Colonic mucosa (tissue), 4 donors: ENCODE measurements around the gene CCDC63. TPM values are rescaled to one million over a fixed set of nuclear protein-coding genes. Genes with fewer than 3 reads are reported as not detected.

ENCODE experiments used
- DNase-seq: peaks from one replicate; pipeline ENCODE4 v3.0.0-alpha.2; 2020
- H3K27ac ChIP-seq: fragments of 200-600 bp; one replicate; pipeline ENCODE4 v1.8.0; 2021
- H3K27me3 ChIP-seq: fragments of 200-600 bp; one replicate; pipeline ENCODE4 v1.8.0; 2021
- H3K36me3 ChIP-seq: fragments of 200-600 bp; one replicate; pipeline ENCODE4 v1.8.0; 2021
- H3K4me1 ChIP-seq: fragments of 200-600 bp; one replicate; pipeline ENCODE4 v1.8.0; 2021; ENCODE audit warnings: mild to moderate bottlenecking
- H3K4me3 ChIP-seq: fragments of 200-600 bp; one replicate; pipeline ENCODE4 v1.8.0; 2021
- H3K9ac ChIP-seq, 2 donors: one replicate each; pipeline ENCODE4 v1.7.0; 2013; ENCODE audit warnings: control low read depth in 2 of 2, low read depth in 2 of 2, low read length in 2 of 2
- H3K9me3 ChIP-seq: fragments of 200-600 bp; one replicate; pipeline ENCODE4 v1.8.0; 2021
- intact Hi-C: fragments of 100-400 bp; cut with DNase I; formaldehyde crosslinking; loops from one replicate; pipeline ENCODE4 v1.14.1; 2022
- total RNA-seq, 2 donors: library from RNA; stranded (reverse); fragmentation: NEBNext Ultra II Directional in 1 of 2; extraction: Animal tissue kit (Norgen Biotek cat#: 25700) in 1 of 2; gene quantifications; one replicate each; pipeline ENCODE4 v1.2.1, GENCODE V29; 2021
- TF ChIP-seq, protein P1 (sequence below): fragments of 200-600 bp; IDR thresholded peaks from one replicate; pipeline ENCODE4 v1.8.0; 2022; ENCODE audit warnings: antibody characterized with exemption, mild to moderate bottlenecking
- donor health status: healthy.
- donor health status: DM: no; HTN: no; CAD: no.
- donor health status: DM: no; HTN: no; CAD: no.

The CCDC63 gene
- total RNA-seq, 2 donors from 2014 or later = not detected

- Histone ChIP-seq H3K4me3 (no peak overlapping the region), H3K27ac (no peak overlapping the region), H3K9me3 (no peaks in the 10 kb centered on the region), H3K9ac (no peak overlapping the region), H3K36me3 (no peaks in the 10 kb centered on the region), H3K4me1 (no peaks in the 10 kb centered on the region), H3K27me3 (no peaks in the 10 kb centered on the region)
- intact Hi-C loops = no loop called here
- TF ChIP-seq, protein P1, sequence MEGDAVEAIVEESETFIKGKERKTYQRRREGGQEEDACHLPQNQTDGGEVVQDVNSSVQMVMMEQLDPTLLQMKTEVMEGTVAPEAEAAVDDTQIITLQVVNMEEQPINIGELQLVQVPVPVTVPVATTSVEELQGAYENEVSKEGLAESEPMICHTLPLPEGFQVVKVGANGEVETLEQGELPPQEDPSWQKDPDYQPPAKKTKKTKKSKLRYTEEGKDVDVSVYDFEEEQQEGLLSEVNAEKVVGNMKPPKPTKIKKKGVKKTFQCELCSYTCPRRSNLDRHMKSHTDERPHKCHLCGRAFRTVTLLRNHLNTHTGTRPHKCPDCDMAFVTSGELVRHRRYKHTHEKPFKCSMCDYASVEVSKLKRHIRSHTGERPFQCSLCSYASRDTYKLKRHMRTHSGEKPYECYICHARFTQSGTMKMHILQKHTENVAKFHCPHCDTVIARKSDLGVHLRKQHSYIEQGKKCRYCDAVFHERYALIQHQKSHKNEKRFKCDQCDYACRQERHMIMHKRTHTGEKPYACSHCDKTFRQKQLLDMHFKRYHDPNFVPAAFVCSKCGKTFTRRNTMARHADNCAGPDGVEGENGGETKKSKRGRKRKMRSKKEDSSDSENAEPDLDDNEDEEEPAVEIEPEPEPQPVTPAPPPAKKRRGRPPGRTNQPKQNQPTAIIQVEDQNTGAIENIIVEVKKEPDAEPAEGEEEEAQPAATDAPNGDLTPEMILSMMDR = no peak
- DNase-seq = no peak
Observed at GRCh38 chr12:110874781-110875180, 28.0 kb downstream of the CCDC63 start.

- H3K9ac ChIP-seq = no peak overlapping the region
- H3K27ac ChIP-seq = no peak overlapping the region
- intact Hi-C loops = no loop called here
- no peak for DNase-seq
- H3K4me3 ChIP-seq = no peak overlapping the region
- no peaks in the 10 kb centered on the region for H3K27me3 ChIP-seq
- TF ChIP-seq, protein P1 = no peak
- no peaks in the 10 kb centered on the region for H3K9me3 ChIP-seq
- H3K36me3 ChIP-seq = no peaks in the 10 kb centered on the region
- no peaks in the 10 kb centered on the region for H3K4me1 ChIP-seq
Observed at GRCh38 chr12:110880651-110881050, 33.9 kb downstream of the CCDC63 start.

DNA sequence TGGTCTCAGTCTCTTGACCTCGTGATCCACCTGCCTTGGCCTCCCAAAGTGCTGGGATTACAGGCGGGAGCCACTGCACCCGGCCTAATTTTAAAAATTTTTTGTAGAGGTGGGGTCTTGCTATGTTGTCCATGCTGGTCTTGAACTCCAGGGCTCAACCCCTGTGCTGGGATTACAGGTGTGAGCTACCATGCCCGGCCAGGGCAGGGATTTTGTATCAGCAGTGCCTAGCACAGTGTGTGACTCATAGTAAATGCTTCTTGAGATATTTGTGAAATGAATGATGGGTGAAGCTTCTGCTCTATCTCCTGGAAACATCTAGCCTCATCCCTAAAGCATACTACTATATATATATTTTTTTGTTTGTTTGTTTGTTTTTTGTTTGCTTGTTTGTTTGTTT lies 36.5 kb downstream of the CCDC63 start:
- H3K27ac ChIP-seq = no peak overlapping the region
- H3K9ac ChIP-seq = no peak overlapping the region
- TF ChIP-seq, protein P1 = no peak
- no peaks in the 10 kb centered on the region for H3K27me3 ChIP-seq
- H3K4me1 ChIP-seq = no peaks in the 10 kb centered on the region
- no peak for DNase-seq
- H3K9me3 ChIP-seq = no peaks in the 10 kb centered on the region
- H3K36me3 ChIP-seq = no peaks in the 10 kb centered on the region
- intact Hi-C loops = no loop called here
- H3K4me3 ChIP-seq = no peak overlapping the region

DNA sequence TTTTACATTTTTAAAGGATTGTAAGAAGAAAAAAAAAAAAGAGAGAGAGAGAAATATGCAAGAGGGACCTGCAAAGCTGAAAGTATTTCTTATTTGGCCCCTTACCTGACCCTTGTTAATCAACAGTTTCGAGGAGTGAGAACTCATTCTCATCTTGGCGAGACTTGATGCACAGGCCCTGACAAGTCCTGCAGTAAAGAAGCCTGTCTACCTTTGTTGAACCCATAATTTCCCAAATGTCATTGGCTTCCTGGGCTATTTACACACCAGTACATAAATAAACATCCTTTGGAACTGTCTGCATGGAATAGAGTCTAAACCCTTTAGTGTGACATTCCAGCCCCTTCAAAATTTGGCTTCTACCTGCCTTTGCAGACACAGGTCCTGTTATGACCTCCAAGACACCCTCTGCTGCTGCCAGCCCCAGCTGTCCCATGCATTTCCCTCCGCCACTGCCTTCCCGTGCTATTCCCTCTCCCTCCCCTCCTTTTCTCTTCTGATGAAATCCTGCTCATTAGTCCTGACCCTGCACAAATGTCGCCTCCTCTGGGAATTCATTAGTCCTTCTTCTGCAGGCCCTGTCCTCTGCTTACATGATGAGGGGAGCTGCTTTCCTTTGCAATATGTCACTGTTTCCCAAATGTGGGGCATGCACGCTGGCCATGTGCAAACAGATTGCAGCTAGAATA lies 38.5 kb downstream of the CCDC63 start:
- no peak overlapping the region for H3K4me3 ChIP-seq
- no peak overlapping the region for H3K27ac ChIP-seq
- H3K27me3 ChIP-seq = no peaks in the 10 kb centered on the region
- no peak overlapping the region for H3K9ac ChIP-seq
- no peaks in the 10 kb centered on the region for H3K4me1 ChIP-seq
- H3K9me3 ChIP-seq = no peaks in the 10 kb centered on the region
- TF ChIP-seq, protein P1 = no peak
- no peak for DNase-seq
- intact Hi-C loops = no loop called here
- H3K36me3 ChIP-seq = no peaks in the 10 kb centered on the region

- no peak for DNase-seq
- Histone ChIP-seq H3K27ac (no peak overlapping the region), H3K4me1 (no peaks in the 10 kb centered on the region), H3K4me3 (no peak overlapping the region), H3K9me3 (no peaks in the 10 kb centered on the region), H3K36me3 (no peaks in the 10 kb centered on the region), H3K27me3 (no peaks in the 10 kb centered on the region), H3K9ac (peak overlapping the region in 1 of 2 donors; percentile 51)
- intact Hi-C loops = no loop called here
- TF ChIP-seq, protein P1 = peak; percentile 31
Observed at GRCh38 chr12:110888256-110888991, 41.6 kb downstream of the CCDC63 start.
